Central memory CD8-positive, alpha-beta T cell (primary cell): Measurements from ENCODE around the gene ISM1.
A peak's percentile ranks its signal among the peaks of the same experiment; 100 is the strongest.

Experiments
- ATAC-seq: fragments of 150-1000 bp; cut with Tn5 transposase; replicated peaks from 2 replicates; pipeline ENCODE4 v1.10.0; 2022; ENCODE audit warnings: mild to moderate bottlenecking, moderate FRiP score, moderate number of reproducible peaks; ENCODE audit not compliant: poor library complexity, severe bottlenecking; ENCODE audit errors: extremely low read depth
- DNase-seq, 2 donors: peaks; one replicate each; pipeline ENCODE4 v3.0.0; 2021; ENCODE audit warnings: low spot score in 2 of 2
- H3K27ac Mint-ChIP-seq: one replicate; pipeline ENCODE4 v1.8.0; 2022; ENCODE audit warnings: low read depth, mild to moderate bottlenecking, moderate library complexity, mixed read lengths
- H3K27me3 Mint-ChIP-seq: one replicate; pipeline ENCODE4 v1.8.0; 2022; ENCODE audit warnings: mixed read lengths
- H3K36me3 Mint-ChIP-seq: one replicate; pipeline ENCODE4 v1.8.0; 2022; ENCODE audit warnings: mild to moderate bottlenecking, moderate library complexity, mixed read lengths; ENCODE audit not compliant: insufficient read depth
- H3K4me1 Mint-ChIP-seq: one replicate; pipeline ENCODE4 v1.8.0; 2022; ENCODE audit warnings: mixed read lengths
- H3K4me3 Mint-ChIP-seq: one replicate; pipeline ENCODE4 v1.8.0; 2022; ENCODE audit warnings: mild to moderate bottlenecking, moderate library complexity, mixed read lengths
- H3K9me3 Mint-ChIP-seq: one replicate; pipeline ENCODE4 v1.8.0; 2022; ENCODE audit warnings: mixed read lengths

ISM1 gene

DNA sequence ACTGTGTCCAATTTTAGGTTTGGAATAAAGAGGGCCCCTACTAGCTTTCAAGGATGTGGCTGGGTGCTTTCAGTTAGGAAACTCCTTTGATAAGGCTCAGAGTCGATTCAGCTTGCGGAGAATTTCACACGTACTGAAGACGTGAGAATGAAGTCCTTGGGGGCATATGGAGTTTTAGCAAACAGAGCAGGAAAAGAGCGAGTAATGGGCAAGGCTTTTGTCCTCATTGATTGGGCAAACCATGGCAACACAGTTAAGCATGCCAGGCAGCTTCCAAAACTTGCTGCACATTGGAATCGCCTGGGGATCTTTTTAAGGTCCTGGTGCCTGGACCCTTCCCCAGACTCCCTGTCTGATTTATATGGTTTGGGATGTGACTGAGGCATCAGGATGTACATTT lies 29.2 kb downstream of the ISM1 start:
- no peak for DNase-seq
- Mint-ChIP-seq H3K27ac (no peak overlapping the region), H3K4me1 (peaks cover 21% of the 10 kb centered on the region), H3K9me3 (no peaks in the 10 kb centered on the region), H3K4me3 (no peak overlapping the region), H3K27me3 (no peaks in the 10 kb centered on the region), H3K36me3 (peaks cover 2% of the 10 kb centered on the region)
- ATAC-seq, result no peak

DNA sequence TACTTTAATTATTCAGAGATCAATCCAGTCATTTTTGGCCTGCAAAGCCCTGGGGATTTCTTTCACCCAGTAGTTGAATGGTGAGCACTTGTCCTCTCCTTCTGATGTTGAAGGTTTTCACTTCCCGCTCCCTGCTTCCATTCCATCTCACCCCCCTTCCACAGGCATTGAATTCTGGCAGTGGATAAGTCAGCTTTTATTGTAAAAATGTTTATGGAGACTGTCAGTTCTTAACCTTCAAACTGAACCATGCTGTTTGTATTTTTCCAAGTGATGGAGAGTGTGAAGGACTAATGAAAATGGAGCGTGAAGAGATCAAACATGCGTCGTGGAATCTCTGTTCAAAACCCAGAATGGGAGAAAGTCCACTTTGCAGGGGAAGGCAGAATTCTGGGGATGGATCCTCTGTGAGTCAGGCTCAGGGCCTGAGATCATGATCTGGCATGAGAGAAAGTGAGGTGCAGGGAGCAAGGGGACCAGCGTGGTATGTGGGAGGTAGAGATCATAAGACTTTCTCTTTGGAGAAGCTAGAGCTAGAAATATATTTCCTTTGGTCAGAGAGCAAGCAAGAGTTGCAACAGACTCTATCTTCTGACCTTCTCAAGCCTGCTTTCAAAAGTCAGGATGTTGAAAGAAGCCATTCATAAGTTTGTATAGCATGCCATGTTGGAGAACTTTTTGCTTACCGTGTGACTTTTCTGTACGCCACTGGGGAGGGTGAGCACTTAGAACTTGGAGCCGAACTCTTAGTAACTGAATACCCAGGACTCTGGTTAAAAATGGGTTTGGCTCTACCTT lies 30.2 kb downstream of the ISM1 start:
- Mint-ChIP-seq H3K4me1 (peaks cover 21% of the 10 kb centered on the region), H3K4me3 (no peak overlapping the region), H3K36me3 (peaks cover 2% of the 10 kb centered on the region), H3K9me3 (no peaks in the 10 kb centered on the region), H3K27me3 (no peaks in the 10 kb centered on the region), H3K27ac (no peak overlapping the region)
- DNase-seq (no peak), ATAC-seq (no peak)

DNA sequence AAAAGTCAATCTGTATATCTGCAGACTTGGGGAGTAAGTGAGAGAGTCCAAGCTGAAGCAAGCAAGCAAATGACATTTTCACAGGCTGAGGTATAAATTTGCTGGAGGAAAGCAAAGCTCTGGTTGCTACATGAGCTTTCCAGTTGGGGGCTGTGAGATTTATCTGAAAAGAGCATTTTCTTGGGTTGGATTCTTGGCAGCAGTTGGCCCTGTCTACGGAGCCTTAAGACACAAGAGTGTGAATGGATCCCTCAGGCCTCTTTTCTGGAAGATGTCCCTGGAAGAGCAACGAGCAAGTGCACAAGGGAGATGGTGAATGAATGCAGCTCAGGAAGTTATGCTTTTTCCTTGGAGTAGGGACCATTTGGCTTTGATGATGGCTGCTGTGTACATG lies 30.8 kb downstream of the ISM1 start:
- Mint-ChIP-seq H3K36me3 (peaks cover 2% of the 10 kb centered on the region), H3K9me3 (no peaks in the 10 kb centered on the region), H3K27me3 (no peaks in the 10 kb centered on the region), H3K27ac (no peak overlapping the region), H3K4me3 (no peak overlapping the region), H3K4me1 (peaks cover 20% of the 10 kb centered on the region)
- ATAC-seq (no peak), DNase-seq (no peak)

DNA sequence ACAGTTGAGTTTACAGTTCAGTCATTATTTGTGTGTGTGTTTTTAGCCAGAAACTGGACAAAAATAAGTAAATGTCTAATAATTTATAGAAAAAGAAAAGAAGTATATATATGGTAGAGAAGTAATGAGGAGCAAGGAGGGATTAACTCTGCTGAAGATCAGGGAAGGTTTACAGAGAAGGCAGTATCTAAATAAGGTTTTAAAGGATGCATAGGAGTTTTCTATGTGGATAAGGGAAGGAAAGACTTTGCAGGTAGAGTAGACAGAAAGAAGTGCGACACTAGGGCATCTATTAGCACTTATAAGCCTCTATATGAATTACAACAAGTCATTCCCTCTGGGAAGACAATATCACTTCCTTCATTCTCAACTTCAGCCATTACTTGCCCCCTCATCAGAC lies 34.3 kb downstream of the ISM1 start:
- Mint-ChIP-seq H3K36me3 (peaks cover 2% of the 10 kb centered on the region), H3K27me3 (no peaks in the 10 kb centered on the region), H3K4me3 (no peak overlapping the region), H3K9me3 (no peaks in the 10 kb centered on the region), H3K4me1 (no peaks in the 10 kb centered on the region), H3K27ac (no peak overlapping the region)
- ATAC-seq (no peak), DNase-seq (no peak)

GRCh38 chr20:13256606-13257005 lies 35.5 kb downstream of the ISM1 start:
- no peak overlapping the region for H3K4me3 Mint-ChIP-seq
- no peak for DNase-seq
- no peaks in the 10 kb centered on the region for H3K9me3 Mint-ChIP-seq
- H3K4me1 Mint-ChIP-seq, result no peaks in the 10 kb centered on the region
- no peak overlapping the region for H3K27ac Mint-ChIP-seq
- H3K36me3 Mint-ChIP-seq, result no peaks in the 10 kb centered on the region
- no peak for ATAC-seq
- no peaks in the 10 kb centered on the region for H3K27me3 Mint-ChIP-seq

DNA sequence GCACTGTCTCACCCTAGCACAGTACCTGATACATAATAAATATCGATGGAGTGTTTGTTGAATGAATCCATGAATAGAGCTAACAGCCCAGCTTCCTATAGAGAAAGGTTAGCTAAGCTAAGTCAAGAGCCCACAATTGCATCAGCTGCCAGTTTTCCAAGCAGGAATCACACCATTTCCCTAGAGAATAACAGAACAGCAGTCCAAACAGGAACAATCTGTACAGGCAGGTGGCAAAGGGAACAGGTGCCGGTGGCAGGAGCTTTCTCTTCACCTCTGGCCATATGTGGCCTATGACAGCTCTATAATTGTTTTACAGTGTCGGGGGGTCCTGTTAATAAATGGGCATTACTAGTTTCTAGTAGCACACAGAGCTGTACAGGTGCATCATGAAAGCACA lies 38.8 kb downstream of the ISM1 start:
- no peak overlapping the region for H3K27ac Mint-ChIP-seq
- H3K4me1 Mint-ChIP-seq, result no peaks in the 10 kb centered on the region
- no peak for ATAC-seq
- H3K36me3 Mint-ChIP-seq, result no peaks in the 10 kb centered on the region
- no peak overlapping the region for H3K4me3 Mint-ChIP-seq
- no peak for DNase-seq
- no peaks in the 10 kb centered on the region for H3K27me3 Mint-ChIP-seq
- H3K9me3 Mint-ChIP-seq, result no peaks in the 10 kb centered on the region

- ATAC-seq (no peak), DNase-seq (no peak)
- Mint-ChIP-seq H3K4me3 (no peak overlapping the region), H3K36me3 (no peaks in the 10 kb centered on the region), H3K9me3 (no peaks in the 10 kb centered on the region), H3K27ac (no peak overlapping the region), H3K4me1 (no peaks in the 10 kb centered on the region), H3K27me3 (no peaks in the 10 kb centered on the region)
Measured at GRCh38 chr20:13260650-13261279, 39.7 kb downstream of the ISM1 start.

DNA sequence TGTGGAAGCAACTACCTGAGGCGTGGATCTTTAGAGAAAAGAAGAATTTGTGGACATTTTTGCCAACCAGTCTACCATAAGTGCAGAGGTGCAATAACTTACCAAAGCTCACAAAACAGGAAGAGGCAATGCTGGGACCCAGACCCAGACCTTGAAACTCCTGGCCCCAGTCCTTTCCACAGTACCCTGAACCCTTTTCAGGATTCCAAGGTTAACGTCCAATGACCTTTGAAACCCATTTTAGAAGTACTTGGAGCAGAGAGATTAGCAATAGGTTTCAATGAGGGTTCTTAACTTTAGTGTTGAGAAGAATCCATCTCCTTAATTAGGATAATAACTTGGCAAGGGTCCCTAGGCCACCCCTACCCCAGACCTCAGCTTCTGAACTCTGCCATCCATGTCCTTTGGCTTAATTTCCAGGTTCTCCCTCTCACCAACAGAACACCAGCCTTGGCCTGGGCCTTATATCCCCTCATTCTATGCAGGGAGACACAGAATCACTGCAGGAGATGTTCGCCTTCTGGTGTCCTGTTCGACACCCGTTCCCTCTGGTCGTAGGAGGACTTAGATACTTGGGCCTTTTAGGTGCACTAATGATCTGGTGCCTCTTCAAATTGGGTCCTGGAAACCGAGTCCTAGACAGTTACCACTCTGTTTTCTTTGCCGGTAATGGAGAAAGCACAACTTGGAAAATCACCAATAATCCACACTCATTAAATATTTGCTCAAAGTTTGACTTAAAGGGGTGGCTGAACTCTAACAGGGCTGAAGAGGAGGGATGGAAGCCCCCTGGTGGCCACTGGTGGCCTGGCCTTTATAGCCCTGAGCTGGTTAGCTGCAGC lies 40.6 kb downstream of the ISM1 start:
- Mint-ChIP-seq H3K4me1 (no peaks in the 10 kb centered on the region), H3K27ac (no peak overlapping the region), H3K4me3 (no peak overlapping the region), H3K9me3 (no peaks in the 10 kb centered on the region), H3K36me3 (no peaks in the 10 kb centered on the region), H3K27me3 (no peaks in the 10 kb centered on the region)
- ATAC-seq, result peak; percentile 46
- peak; percentile 29 to 35 for DNase-seq

GRCh38 chr20:13262302-13262650 lies 41.2 kb downstream of the ISM1 start:
- H3K36me3 Mint-ChIP-seq, result no peaks in the 10 kb centered on the region

DNA sequence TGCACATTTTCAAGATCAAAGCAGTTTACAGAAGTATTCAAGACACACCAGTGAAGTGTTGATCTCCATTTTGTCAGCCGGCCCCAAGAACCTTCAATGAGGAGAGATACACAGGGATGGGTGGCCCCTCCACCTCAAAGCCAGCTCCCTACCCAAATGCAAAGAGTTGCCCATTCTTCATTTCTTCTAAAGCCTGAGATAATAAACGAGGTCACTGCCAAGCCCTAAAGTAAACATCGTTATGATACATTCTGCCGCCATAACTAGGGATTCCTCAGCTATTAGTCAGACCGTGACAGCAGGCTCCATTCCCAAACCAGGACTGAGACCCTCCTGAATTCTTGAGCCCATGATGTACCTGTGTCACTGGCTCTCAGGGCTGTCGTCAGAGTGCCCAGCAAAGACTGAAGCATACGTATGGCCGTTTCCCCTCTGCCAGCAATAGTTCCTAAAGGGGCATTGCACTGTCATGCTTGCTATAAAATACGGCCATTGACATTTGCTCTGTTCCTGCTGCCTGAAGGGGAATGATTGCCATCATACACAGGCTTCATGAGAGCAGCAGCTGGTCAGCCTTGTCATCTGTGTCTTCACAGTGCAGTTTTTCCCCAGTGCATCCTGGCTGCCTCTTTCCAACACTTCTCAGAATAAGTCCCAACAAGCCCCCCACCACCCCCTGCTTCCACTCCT lies 41.7 kb downstream of the ISM1 start:
- Mint-ChIP-seq H3K9me3 (no peaks in the 10 kb centered on the region), H3K4me3 (no peak overlapping the region)
- no peak for ATAC-seq

More at GRCh38 chr20:13262302-13262650, 41.2 kb downstream of the ISM1 start:
- DNase-seq (no peak), ATAC-seq (no peak)
- Mint-ChIP-seq H3K27ac (no peak overlapping the region), H3K9me3 (no peaks in the 10 kb centered on the region), H3K4me3 (no peak overlapping the region), H3K4me1 (no peaks in the 10 kb centered on the region), H3K27me3 (no peaks in the 10 kb centered on the region)

DNA sequence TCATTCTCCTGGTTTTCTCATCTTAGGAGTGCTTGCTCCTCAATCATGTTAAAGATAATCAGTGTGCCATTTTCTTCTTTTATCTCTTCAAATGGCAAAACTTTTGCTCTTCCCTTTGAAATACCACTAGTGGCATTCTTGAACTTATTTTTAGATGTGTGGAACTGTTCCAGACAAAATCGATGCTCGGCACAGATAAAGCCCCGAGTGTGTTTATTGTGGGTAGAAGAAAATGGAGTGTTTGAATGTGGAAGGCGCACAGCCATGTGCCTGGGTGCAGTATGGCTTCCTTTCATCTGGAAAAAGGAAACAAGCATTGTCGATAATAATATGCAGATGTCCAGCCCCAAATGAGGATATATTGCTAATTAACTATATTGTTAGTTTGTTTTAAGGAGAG lies 42.4 kb downstream of the ISM1 start:
- DNase-seq (no peak), ATAC-seq (no peak)
- H3K27ac Mint-ChIP-seq, result no peak overlapping the region
- H3K4me3 Mint-ChIP-seq, result no peak overlapping the region
- no peaks in the 10 kb centered on the region for H3K36me3 Mint-ChIP-seq
- no peaks in the 10 kb centered on the region for H3K9me3 Mint-ChIP-seq
- no peaks in the 10 kb centered on the region for H3K27me3 Mint-ChIP-seq
- no peaks in the 10 kb centered on the region for H3K4me1 Mint-ChIP-seq

More for the DNA sequence above, 41.7 kb downstream of the ISM1 start:
- no peak for DNase-seq
- no peaks in the 10 kb centered on the region for H3K27me3 Mint-ChIP-seq
- no peaks in the 10 kb centered on the region for H3K4me1 Mint-ChIP-seq
- no peaks in the 10 kb centered on the region for H3K36me3 Mint-ChIP-seq
- no peak overlapping the region for H3K27ac Mint-ChIP-seq

DNA sequence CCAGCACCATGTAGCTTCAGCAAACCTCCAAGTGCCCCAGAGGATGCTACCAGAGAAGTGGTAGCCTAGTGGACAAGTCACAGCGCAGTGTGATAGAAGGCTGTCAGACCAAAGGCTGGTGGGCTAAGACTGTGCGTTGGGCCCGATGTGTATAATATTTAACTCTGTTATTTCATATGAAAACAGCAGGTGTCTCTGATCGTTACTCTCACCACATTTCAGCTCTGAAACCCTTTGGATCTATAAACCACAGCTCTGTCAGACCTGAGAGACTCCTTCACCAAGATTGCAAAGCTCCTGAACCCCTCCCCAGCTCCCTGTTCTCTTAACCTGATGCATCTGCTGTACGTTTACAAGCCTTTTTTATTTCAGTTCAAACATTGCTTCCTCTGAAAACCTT lies 43.8 kb downstream of the ISM1 start:
- Mint-ChIP-seq H3K9me3 (no peaks in the 10 kb centered on the region), H3K4me3 (no peak overlapping the region), H3K27ac (no peak overlapping the region), H3K36me3 (no peaks in the 10 kb centered on the region), H3K27me3 (no peaks in the 10 kb centered on the region), H3K4me1 (no peaks in the 10 kb centered on the region)
- DNase-seq (no peak), ATAC-seq (no peak)
